ENCODE measurements around the gene ADAMTS17.

ADAMTS17 gene

GRCh38 chr15:100163961-100164360 is 177.8 kb downstream of the ADAMTS17 start:
- DNase-seq = no peak

GRCh38 chr15:100160953-100161352 is 180.8 kb downstream of the ADAMTS17 start:
- no peak for DNase-seq

GRCh38 chr15:100159436-100159835 is 182.3 kb downstream of the ADAMTS17 start:
- no peak for DNase-seq

- no peak for DNase-seq
Measured at GRCh38 chr15:100158356-100158755, 183.4 kb downstream of the ADAMTS17 start.

GRCh38 chr15:100156201-100156600 is 185.6 kb downstream of the ADAMTS17 start:
- DNase-seq = no peak

GRCh38 chr15:100154338-100154737 is 187.4 kb downstream of the ADAMTS17 start:
- DNase-seq = no peak

GRCh38 chr15:100152463-100152862 is 189.3 kb downstream of the ADAMTS17 start:
- DNase-seq = no peak

- DNase-seq = no peak
Measured at GRCh38 chr15:100150906-100151305, 190.9 kb downstream of the ADAMTS17 start.

GRCh38 chr15:100147828-100148227 is 193.9 kb downstream of the ADAMTS17 start:
- DNase-seq = no peak

- no peak for DNase-seq
Measured at GRCh38 chr15:100143378-100143777, 198.4 kb downstream of the ADAMTS17 start.

- DNase-seq = no peak
Measured at GRCh38 chr15:100141311-100142001, 200.3 kb downstream of the ADAMTS17 start.

GRCh38 chr15:100140527-100141308 is 201.1 kb downstream of the ADAMTS17 start:
- no peak for DNase-seq

- DNase-seq = no peak
Measured at GRCh38 chr15:100134586-100134985, 207.2 kb downstream of the ADAMTS17 start.

GRCh38 chr15:100134089-100134583 is 207.6 kb downstream of the ADAMTS17 start:
- DNase-seq = no peak

- DNase-seq = no peak
Measured at GRCh38 chr15:100133001-100133400, 208.8 kb downstream of the ADAMTS17 start.

- DNase-seq = no peak
Measured at GRCh38 chr15:100132309-100132708, 209.5 kb downstream of the ADAMTS17 start.

GRCh38 chr15:100131321-100132224 is 210.2 kb downstream of the ADAMTS17 start:
- no peak for DNase-seq

GRCh38 chr15:100129677-100130076 is 212.1 kb downstream of the ADAMTS17 start:
- DNase-seq = no peak

- no peak for DNase-seq
Measured at GRCh38 chr15:100125401-100126191, 216.2 kb downstream of the ADAMTS17 start.

- DNase-seq = no peak
Measured at GRCh38 chr15:100124936-100125335, 216.8 kb downstream of the ADAMTS17 start.

- DNase-seq = no peak
Measured at GRCh38 chr15:100124361-100124760, 217.4 kb downstream of the ADAMTS17 start.

- no peak for DNase-seq
Measured at GRCh38 chr15:100123611-100124010, 218.2 kb downstream of the ADAMTS17 start.
